H9 (cell line): ENCODE results near the gene CABYR. TPM values are rescaled to one million over a fixed set of nuclear protein-coding genes. Genes with fewer than 3 reads are reported as not detected.

Source experiments
- DNase-seq: peaks from one replicate; pipeline ENCODE4 v3.0.0-alpha.2; 2017
- H2AFZ ChIP-seq: one replicate; pipeline ENCODE4 v1.6.1; 2013; ENCODE audit warnings: mild to moderate bottlenecking, low read length, control low read depth, moderate library complexity
- H2AK5ac ChIP-seq: 2 replicates; pipeline ENCODE4 v1.6.1; 2013; ENCODE audit warnings: low read length, control low read depth, mixed read lengths; ENCODE audit not compliant: insufficient read length
- H2BK120ac ChIP-seq: one replicate; pipeline ENCODE4 v1.6.1; 2013; ENCODE audit warnings: low read depth, mild to moderate bottlenecking, low read length, control low read depth, inconsistent platforms; ENCODE audit not compliant: poor library complexity, severe bottlenecking
- H2BK12ac ChIP-seq: 2 replicates; pipeline ENCODE4 v1.6.1; 2013; ENCODE audit warnings: low read length, control low read depth, mixed read lengths, low read depth; ENCODE audit not compliant: insufficient read length
- H2BK15ac ChIP-seq: 2 replicates; pipeline ENCODE4 v1.6.1; 2013; ENCODE audit warnings: low read depth, low read length, control low read depth
- H2BK20ac ChIP-seq: one replicate; pipeline ENCODE4 v1.6.1; 2013; ENCODE audit warnings: low read depth, mild to moderate bottlenecking, low read length, control low read depth, inconsistent platforms; ENCODE audit not compliant: poor library complexity, severe bottlenecking
- H2BK5ac ChIP-seq: 2 replicates; pipeline ENCODE4 v1.6.1; 2013; ENCODE audit warnings: low read length, control low read depth, mixed read lengths; ENCODE audit not compliant: insufficient read length
- H3K14ac ChIP-seq: 2 replicates; pipeline ENCODE4 v1.6.1; 2013; ENCODE audit warnings: low read length, control low read depth; ENCODE audit not compliant: insufficient read depth
- H3K18ac ChIP-seq: 2 replicates; pipeline ENCODE4 v1.6.1; 2013; ENCODE audit warnings: low read depth, mild to moderate bottlenecking, mixed read lengths, low read length, control low read depth; ENCODE audit not compliant: insufficient read length
- H3K23ac ChIP-seq: 2 replicates; pipeline ENCODE4 v1.6.1; 2013; ENCODE audit warnings: low read length, control low read depth, mixed read lengths, low read depth; ENCODE audit not compliant: insufficient read length
- H3K23me2 ChIP-seq: 2 replicates; pipeline ENCODE4 v1.6.1; 2013; ENCODE audit warnings: low read depth, mild to moderate bottlenecking, mixed read lengths, low read length, control low read depth; ENCODE audit not compliant: insufficient read length, poor library complexity, severe bottlenecking
- H3K27ac ChIP-seq: 2 replicates; pipeline ENCODE4 v1.5.1; 2013; ENCODE audit warnings: low read length, control low read depth, mixed read lengths, low read depth; ENCODE audit not compliant: insufficient read length
- H3K27me3 ChIP-seq: 2 replicates; pipeline ENCODE4 v1.6.1; 2013; ENCODE audit warnings: low read length, control low read depth, inconsistent platforms; ENCODE audit not compliant: insufficient read depth
- H3K4ac ChIP-seq: 2 replicates; pipeline ENCODE4 v1.6.1; 2013; ENCODE audit warnings: low read depth, mild to moderate bottlenecking, control low read depth, inconsistent platforms, low read length, moderate library complexity
- H3K4me1 ChIP-seq: 2 replicates; pipeline ENCODE4 v1.6.1; 2013; ENCODE audit warnings: low read length, control low read depth, inconsistent platforms; ENCODE audit not compliant: insufficient read depth
- H3K4me2 ChIP-seq: 2 replicates; pipeline ENCODE4 v1.6.1; 2013; ENCODE audit warnings: low read length, control low read depth, mixed read lengths; ENCODE audit not compliant: insufficient read length, insufficient read depth
- H3K56ac ChIP-seq: 2 replicates; pipeline ENCODE4 v1.6.1; 2013; ENCODE audit warnings: low read depth, mild to moderate bottlenecking, mixed read lengths, low read length, control low read depth; ENCODE audit not compliant: insufficient read length
- H3K79me1 ChIP-seq: 2 replicates; pipeline ENCODE4 v1.6.1; 2013; ENCODE audit warnings: low read depth, mild to moderate bottlenecking, moderate library complexity, low read length, control low read depth, inconsistent platforms; ENCODE audit not compliant: insufficient read depth, poor library complexity, severe bottlenecking
- H3K79me2 ChIP-seq: 2 replicates; pipeline ENCODE4 v1.6.1; 2013; ENCODE audit warnings: low read length, control low read depth, inconsistent platforms; ENCODE audit not compliant: insufficient read depth
- H3K9ac ChIP-seq: 2 replicates; pipeline ENCODE4 v1.6.1; 2013; ENCODE audit warnings: low read length, control low read depth, mixed read lengths; ENCODE audit not compliant: insufficient read length; ENCODE audit errors: extremely low read depth
- H3K9me3 ChIP-seq: one replicate; pipeline ENCODE4 v1.6.1; 2013; ENCODE audit warnings: low read depth, low read length, inconsistent platforms; ENCODE audit not compliant: control insufficient read depth
- H3T11ph ChIP-seq: one replicate; pipeline ENCODE4 v1.6.1; 2013; ENCODE audit warnings: mild to moderate bottlenecking, low read length, control low read depth, inconsistent platforms
- H4K20me1 ChIP-seq: one replicate; pipeline ENCODE4 v1.6.1; 2013; ENCODE audit not compliant: control insufficient read depth, insufficient read length, insufficient read depth
- H4K5ac ChIP-seq: 2 replicates; pipeline ENCODE4 v1.6.1; 2013; ENCODE audit warnings: low read depth, mild to moderate bottlenecking, mixed read lengths, low read length, control low read depth; ENCODE audit not compliant: insufficient read length
- H4K8ac ChIP-seq: replicated peaks from 2 replicates; pipeline ENCODE4 v1.6.1; 2013; ENCODE audit warnings: low read length, control low read depth, mixed read lengths, low read depth; ENCODE audit not compliant: insufficient read length
- H4K91ac ChIP-seq: 2 replicates; pipeline ENCODE4 v1.6.1; 2013; ENCODE audit warnings: low read depth, mild to moderate bottlenecking, moderate library complexity, mixed read lengths, low read length, control low read depth; ENCODE audit not compliant: insufficient read length
- H3K27ac Mint-ChIP-seq, 3 experiments: 2 replicates in 2 of 3; 3 replicates in 1 of 3; pipeline ENCODE4 v1.8.0; 2020 to 2021; ENCODE audit warnings: mixed read lengths in 3 of 3, mild to moderate bottlenecking in 1 of 3, moderate library complexity in 1 of 3
- H3K27me3 Mint-ChIP-seq: 2 replicates; pipeline ENCODE4 v1.8.0; 2021; ENCODE audit warnings: low read depth, mild to moderate bottlenecking, moderate library complexity, mixed read lengths
- H3K36me3 Mint-ChIP-seq, 3 experiments: 2 replicates in 2 of 3; 3 replicates in 1 of 3; pipeline ENCODE4 v1.8.0; 2020 to 2021; ENCODE audit warnings: low read depth in 3 of 3, mixed read lengths in 3 of 3; ENCODE audit not compliant: insufficient read depth in 1 of 3
- H3K4me1 Mint-ChIP-seq, 2 experiments: 2 replicates each; pipeline ENCODE4 v1.8.0; 2020; ENCODE audit warnings: mixed read lengths in 2 of 2
- H3K4me3 Mint-ChIP-seq, 2 experiments: 2 replicates in 1 of 2; 3 replicates in 1 of 2; pipeline ENCODE4 v1.8.0; 2020 to 2021; ENCODE audit warnings: mild to moderate bottlenecking in 2 of 2, mixed read lengths in 2 of 2, moderate library complexity in 1 of 2
- H3K9me3 Mint-ChIP-seq, 2 experiments: 2 replicates in 1 of 2; 3 replicates in 1 of 2; pipeline ENCODE4 v1.8.0; 2020; ENCODE audit warnings: mild to moderate bottlenecking in 2 of 2, mixed read lengths in 2 of 2, moderate library complexity in 1 of 2
- WGBS: extraction: QIAGEN DNeasy Blood & Tissue Kit; methylation state at CpG from one replicate; pipeline ENCODE4 v1.1.7; 2013; ENCODE audit warnings: missing lambda C conversion rate, low lambda C conversion rate, mixed read lengths; ENCODE audit not compliant: insufficient read length; ENCODE audit errors: extremely low coverage; 5-methylcytosine and 5-hydroxymethylcytosine counted together
- total RNA-seq: library from RNA; stranded (reverse); gene quantifications from 2 replicates; pipeline ENCODE4 v1.2.1, GENCODE V29; 2021
- TF ChIP-seq, protein P1 (sequence below): fragments of 200-600 bp; sonication (generic); conservative IDR thresholded peaks from 3 replicates; pipeline ENCODE4 v1.8.0; 2021; ENCODE audit warnings: antibody characterized with exemption, mild to moderate bottlenecking

Gene CABYR
- total RNA-seq, 1 experiment from 2014 or later: 13.6 TPM

DNA sequence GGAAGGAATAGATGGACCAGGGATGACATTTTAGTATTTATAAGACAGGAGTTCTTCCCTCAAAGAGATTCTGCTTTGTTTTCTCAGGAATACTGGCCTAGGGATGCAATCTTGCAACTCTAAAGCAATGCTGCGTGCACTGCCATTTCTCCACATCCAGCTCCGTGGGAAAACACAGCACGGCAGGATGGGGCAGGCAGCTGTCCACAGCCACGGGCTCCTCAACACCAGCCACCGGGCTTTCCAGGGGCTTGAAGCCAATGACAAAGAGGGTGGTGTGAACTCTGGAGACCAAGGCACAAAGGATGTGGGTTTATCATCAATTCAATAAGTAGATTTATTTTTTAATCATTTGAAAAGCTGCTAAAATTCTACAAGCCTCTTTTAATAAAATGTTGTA, 49.3 kb downstream of the CABYR start:
- H3K4me2 ChIP-seq: no peak overlapping the region
- no peaks in the 10 kb centered on the region for H3K23me2 ChIP-seq
- H2BK5ac ChIP-seq: no peak overlapping the region
- Mint-ChIP-seq H3K27me3 (no peaks in the 10 kb centered on the region), H3K4me1 (peaks cover 21 to 29% of the 10 kb centered on the region in 2 experiments), H3K27ac (no peak overlapping the region), H3K9me3 (no peaks in the 10 kb centered on the region), H3K36me3 (no peaks in the 10 kb centered on the region), H3K4me3 (no peak overlapping the region)
- no peak overlapping the region for H3K23ac ChIP-seq
- no peaks in the 10 kb centered on the region for H4K20me1 ChIP-seq
- no peak overlapping the region for H4K8ac ChIP-seq
- no peak overlapping the region for H3K27ac ChIP-seq
- no peak overlapping the region for H3K56ac ChIP-seq
- no peaks in the 10 kb centered on the region for H3K27me3 ChIP-seq
- H2BK20ac ChIP-seq: no peak overlapping the region
- H2AFZ ChIP-seq: no peak overlapping the region
- H4K5ac ChIP-seq: no peak overlapping the region
- H3K9me3 ChIP-seq: no peaks in the 10 kb centered on the region
- no peak overlapping the region for H3K18ac ChIP-seq
- H2BK120ac ChIP-seq: no peak overlapping the region
- WGBS: no CpG with 5 or more reads among the region's 5 CpGs
- no peak overlapping the region for H3T11ph ChIP-seq
- no peak overlapping the region for H2AK5ac ChIP-seq
- H3K9ac ChIP-seq: no peak overlapping the region
- no peak for DNase-seq
- H3K4ac ChIP-seq: no peak overlapping the region
- H3K4me1 ChIP-seq: no peaks in the 10 kb centered on the region; the same call in 1 of the 2 replicates
- no peaks in the 10 kb centered on the region for H3K79me1 ChIP-seq
- no peaks in the 10 kb centered on the region for H3K79me2 ChIP-seq
- H2BK12ac ChIP-seq: no peak overlapping the region
- no peak overlapping the region for H2BK15ac ChIP-seq
- H3K14ac ChIP-seq: no peak overlapping the region
- no peak overlapping the region for H4K91ac ChIP-seq
- TF ChIP-seq, protein P1, sequence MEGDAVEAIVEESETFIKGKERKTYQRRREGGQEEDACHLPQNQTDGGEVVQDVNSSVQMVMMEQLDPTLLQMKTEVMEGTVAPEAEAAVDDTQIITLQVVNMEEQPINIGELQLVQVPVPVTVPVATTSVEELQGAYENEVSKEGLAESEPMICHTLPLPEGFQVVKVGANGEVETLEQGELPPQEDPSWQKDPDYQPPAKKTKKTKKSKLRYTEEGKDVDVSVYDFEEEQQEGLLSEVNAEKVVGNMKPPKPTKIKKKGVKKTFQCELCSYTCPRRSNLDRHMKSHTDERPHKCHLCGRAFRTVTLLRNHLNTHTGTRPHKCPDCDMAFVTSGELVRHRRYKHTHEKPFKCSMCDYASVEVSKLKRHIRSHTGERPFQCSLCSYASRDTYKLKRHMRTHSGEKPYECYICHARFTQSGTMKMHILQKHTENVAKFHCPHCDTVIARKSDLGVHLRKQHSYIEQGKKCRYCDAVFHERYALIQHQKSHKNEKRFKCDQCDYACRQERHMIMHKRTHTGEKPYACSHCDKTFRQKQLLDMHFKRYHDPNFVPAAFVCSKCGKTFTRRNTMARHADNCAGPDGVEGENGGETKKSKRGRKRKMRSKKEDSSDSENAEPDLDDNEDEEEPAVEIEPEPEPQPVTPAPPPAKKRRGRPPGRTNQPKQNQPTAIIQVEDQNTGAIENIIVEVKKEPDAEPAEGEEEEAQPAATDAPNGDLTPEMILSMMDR: no peak
